Measurements from ENCODE around the gene KIF1C.

DNA sequence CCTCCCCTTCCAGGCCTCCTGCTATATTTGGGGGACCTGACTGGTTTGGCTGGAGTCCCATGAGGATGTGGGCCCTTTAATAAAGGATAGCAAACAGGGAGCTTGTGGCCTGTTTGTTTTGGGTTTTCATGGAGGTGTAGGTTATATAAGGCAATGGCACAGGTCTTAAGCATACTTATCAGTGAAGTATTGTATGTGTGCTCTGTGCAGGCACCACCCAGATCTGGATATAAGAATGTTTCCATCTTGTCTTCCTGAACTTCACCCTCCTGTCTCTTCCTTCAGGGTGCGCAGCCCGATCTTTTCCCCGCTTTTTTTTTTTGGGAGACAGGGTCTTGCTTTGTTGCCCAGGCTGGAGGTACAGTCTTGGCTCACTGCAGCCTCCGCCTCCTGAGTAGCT is 26.9 kb downstream of the KIF1C start:
- TF ChIP-seq CTCF (IDR thresholded peaks at IDR 0.05) (no peak), POLR2A (IDR thresholded peaks at IDR 0.05) (no peak)
